SK-N-SH (cell line): ENCODE results near the gene TCHP. TPM values are rescaled to one million over a fixed set of nuclear protein-coding genes. Genes with fewer than 3 reads are reported as not detected.
A peak's percentile ranks its signal among the peaks of the same experiment; 100 is the strongest.

Experiments used
- CTCF ChIA-PET: fragments of 300-600, 350-600 bp; formaldehyde crosslinking; extraction: SDS; loops from one replicate; lab custom pipeline; 2021; lab: Yijun Ruan, JAX
- POLR2A ChIA-PET: fragments of 350-600 bp; sonication (Branson Sonifier 250); formaldehyde crosslinking; extraction: SDS; loops from one replicate; lab custom pipeline; 2020; ENCODE audit warnings: antibody characterized with exemption, inconsistent platforms; lab: Yijun Ruan, JAX
- DNase-seq: peaks from one replicate; pipeline ENCODE4 v3.0.0; 2012
- H2AFZ ChIP-seq: fragments of 200-600 bp; sonication (generic); 2 replicates; pipeline ENCODE4 v1.8.1; 2016; ENCODE audit warnings: antibody characterized with exemption, mild to moderate bottlenecking, low read depth
- H3F3A ChIP-seq: fragments of 200-600 bp; sonication (generic); replicated peaks from 2 replicates; pipeline ENCODE3; 2016; ENCODE audit warnings: antibody characterized with exemption, mild to moderate bottlenecking; ENCODE audit not compliant: insufficient read depth
- H3K27ac ChIP-seq, 2 experiments: fragments of 200-500 bp in 1 of 2; fragments of 200-600 bp in 1 of 2; sonication (Bioruptor generic) in 1 of 2; sonication (generic), shearing (Covaris generic) in 1 of 2; 2 replicates each; pipeline versions ENCODE4 v1.5.1 to v1.6.1; 2014 to 2016; ENCODE audit warnings: low read depth in 2 of 2, inconsistent platforms in 1 of 2, low read length in 1 of 2, mild to moderate bottlenecking in 1 of 2, mixed read lengths in 1 of 2
- H3K27me3 ChIP-seq: fragments of 200-600 bp; sonication (generic), shearing (Covaris generic); 2 replicates; pipeline ENCODE4 v1.6.1; 2016; ENCODE audit warnings: mixed run types; ENCODE audit not compliant: insufficient read depth
- H3K36me3 ChIP-seq, 2 experiments: fragments of 200-500 bp in 1 of 2; fragments of 200-600 bp in 1 of 2; sonication (Bioruptor generic) in 1 of 2; sonication (generic) in 1 of 2; replicated peaks in 1 of 2; 2 replicates each; pipeline versions ENCODE3 to v1.5.1; 2014 to 2016; ENCODE audit warnings: low read length in 1 of 2, mild to moderate bottlenecking in 1 of 2; ENCODE audit not compliant: insufficient read depth in 2 of 2, control insufficient read depth in 1 of 2
- H3K4me1 ChIP-seq, 2 experiments: fragments of 200-500 bp in 1 of 2; fragments of 200-600 bp in 1 of 2; sonication (Bioruptor generic) in 1 of 2; sonication (generic), shearing (Covaris generic) in 1 of 2; 2 replicates each; pipeline versions ENCODE4 v1.5.1 to v1.6.1; 2014 to 2016; ENCODE audit warnings: low read depth in 1 of 2, low read length in 1 of 2, mixed run types in 1 of 2; ENCODE audit not compliant: insufficient read depth in 2 of 2, control insufficient read depth in 1 of 2
- H3K4me2 ChIP-seq: fragments of 200-600 bp; sonication (generic), shearing (Covaris generic); 2 replicates; pipeline ENCODE4 v1.6.1; 2017; ENCODE audit warnings: mixed run types
- H3K4me3 ChIP-seq, 2 experiments: fragments of 200-500 bp in 1 of 2; fragments of 200-600 bp in 1 of 2; sonication (Bioruptor generic) in 1 of 2; sonication (generic), shearing (Covaris generic) in 1 of 2; 2 replicates each; pipeline versions ENCODE4 v1.5.1 to v1.8.1; 2014 to 2016; ENCODE audit warnings: low read depth in 2 of 2, inconsistent platforms in 1 of 2, low read length in 1 of 2, mild to moderate bottlenecking in 1 of 2, mixed read lengths in 1 of 2, moderate library complexity in 1 of 2
- H3K79me2 ChIP-seq: fragments of 200-600 bp; sonication (generic); 2 replicates; pipeline ENCODE4 v1.8.1; 2017; ENCODE audit warnings: mild to moderate bottlenecking; ENCODE audit not compliant: insufficient read depth
- H3K9ac ChIP-seq: fragments of 200-600 bp; sonication (generic); 2 replicates; pipeline ENCODE4 v1.6.1; 2017; ENCODE audit warnings: mixed run types
- H3K9me2 ChIP-seq: fragments of 200-600 bp; sonication (generic); 2 replicates; pipeline ENCODE4 v1.6.1; 2017; ENCODE audit warnings: mixed run types
- H3K9me3 ChIP-seq: fragments of 200-600 bp; sonication (generic); 2 replicates; pipeline ENCODE4 v1.6.1; 2017; ENCODE audit warnings: mixed run types, mild to moderate bottlenecking, moderate library complexity
- H4K20me1 ChIP-seq: fragments of 200-600 bp; sonication (generic); 2 replicates; pipeline ENCODE4 v1.6.1; 2017; ENCODE audit warnings: mild to moderate bottlenecking, mixed run types; ENCODE audit not compliant: insufficient read depth
- CHD2 ChIP-seq: fragments of 150-350 bp; IDR thresholded peaks from 2 replicates; pipeline ENCODE4 v1.6.1; 2018; ENCODE audit warnings: low read length; ENCODE audit not compliant: partially characterized antibody
- EP300 ChIP-seq, 2 experiments: IDR thresholded peaks; 2 replicates each; pipeline versions ENCODE4 v1.4.0 to v1.6.1; 2012; ENCODE audit warnings: borderline replicate concordance in 1 of 2, low read depth in 1 of 2, low read length in 1 of 2
- EZH2phosphoT487 ChIP-seq: fragments of 200-600 bp; sonication (generic); IDR thresholded peaks from 2 replicates; pipeline ENCODE4 v1.6.1; 2017; ENCODE audit warnings: low read depth, mixed run types, mild to moderate bottlenecking, antibody characterized with exemption, moderate library complexity, borderline replicate concordance
- FOXM1 ChIP-seq: IDR thresholded peaks from 2 replicates; pipeline ENCODE4 v1.4.0; 2012; ENCODE audit warnings: low read depth, mild to moderate bottlenecking
- GATA2 ChIP-seq: sonication (generic); formaldehyde crosslinking; IDR thresholded peaks from 2 replicates; pipeline ENCODE4 v1.5.0; 2020; ENCODE audit warnings: mild to moderate bottlenecking, missing genetic modification reagents
- MXI1 ChIP-seq: IDR thresholded peaks from 2 replicates; pipeline ENCODE4 v1.6.1; 2012; ENCODE audit warnings: mild to moderate bottlenecking, low read depth, low read length, improper control_type of control experiment
- NRF1 ChIP-seq: IDR thresholded peaks from 2 replicates; pipeline ENCODE4 v1.6.1; 2012; ENCODE audit warnings: low read depth, mild to moderate bottlenecking, low read length
- PBX3 ChIP-seq: IDR thresholded peaks from 2 replicates; pipeline ENCODE4; 2012
- POLR2AphosphoS5 ChIP-seq: IDR thresholded peaks from 2 replicates; pipeline ENCODE4 v1.6.1; 2012; ENCODE audit warnings: low read depth, low read length
- RAD21 ChIP-seq: IDR thresholded peaks from 2 replicates; pipeline ENCODE4 v1.6.1; 2012; ENCODE audit warnings: mild to moderate bottlenecking, low read length
- RFX5 ChIP-seq: IDR thresholded peaks from 2 replicates; pipeline ENCODE4 v1.6.1; 2012; ENCODE audit warnings: mild to moderate bottlenecking, improper control_type of control experiment, low read length
- SIN3A ChIP-seq: IDR thresholded peaks from 2 replicates; pipeline ENCODE4 v1.6.1; 2012; ENCODE audit warnings: low read depth, mild to moderate bottlenecking, low read length, moderate library complexity, borderline replicate concordance
- TAF1 ChIP-seq: IDR thresholded peaks from 2 replicates; pipeline ENCODE4 v1.6.1; 2012; ENCODE audit warnings: low read depth, mild to moderate bottlenecking, low read length, moderate library complexity, borderline replicate concordance
- TEAD4 ChIP-seq: IDR thresholded peaks from 2 replicates; pipeline ENCODE4 v1.4.0; 2012; ENCODE audit warnings: mild to moderate bottlenecking, borderline replicate concordance; ENCODE audit not compliant: insufficient read depth
- USF2 ChIP-seq: fragments of 150-350 bp; IDR thresholded peaks from 2 replicates; pipeline ENCODE4 v1.6.1; 2017; ENCODE audit warnings: antibody characterized with exemption, low read length, low read depth, borderline replicate concordance
- ZBTB33 ChIP-seq: IDR thresholded peaks from 2 replicates; pipeline ENCODE4 v1.4.0; 2012; ENCODE audit warnings: low read depth, borderline replicate concordance
- WGBS: methylation state at CpG from one replicate; pipeline ENCODE4 v1.1.6; 2017; ENCODE audit warnings: low lambda C conversion rate; 5-methylcytosine and 5-hydroxymethylcytosine counted together
- polyA plus RNA-seq, 3 experiments: library from polyadenylated mRNA; depleted of rRNA; stranded (reverse); fragments of >200 nt; gene quantifications; 2 replicates each; pipeline ENCODE4 v1.2.3, GENCODE V29; 2012

TCHP gene
- polyA plus RNA-seq, 1 of the 3 experiments (the other 2 are of a cell fraction): 37.3 TPM

GRCh38 chr12:109878247-109878625 lies 21.8 kb upstream of the TCHP start:
- TF ChIP-seq TAF1: no peak
- TF ChIP-seq GATA2 (CRISPR knock-in tag): no peak
- TF ChIP-seq RFX5: no peak
- TF ChIP-seq RAD21: no peak
- TF ChIP-seq NRF1: no peak
- TF ChIP-seq MXI1: no peak
- TF ChIP-seq FOXM1: no peak
- no peak for TF ChIP-seq EP300 (IDR thresholded peaks at IDR 0.05; ENCODE audit: borderline replicate concordance in 1 of 2, low read depth in 1 of 2, low read length in 1 of 2)
- no peak for TF ChIP-seq PBX3
- TF ChIP-seq ZBTB33: no peak
- TF ChIP-seq USF2: no peak
- no peak for TF ChIP-seq SIN3A
- TF ChIP-seq EZH2phosphoT487: no peak
- TF ChIP-seq POLR2AphosphoS5: no peak
- no peak for TF ChIP-seq TEAD4
- TF ChIP-seq CHD2: no peak
- TF ChIP-seq, all 33 proteins: peak for 0
- no peak for DNase-seq
- H4K20me1 ChIP-seq: no peaks in the 10 kb centered on the region; the same call in 1 of the 2 replicates
- H3K4me2 ChIP-seq: peak overlapping the region; percentile 92
- WGBS: 84% methylated on average over 3 of the region's 3 CpGs
- H3K9ac ChIP-seq: no peak overlapping the region
- H2AFZ ChIP-seq: no peak overlapping the region
- no peak overlapping the region for H3K4me3 ChIP-seq
- H3K36me3 ChIP-seq: no peaks in the 10 kb centered on the region
- H3K27ac ChIP-seq: no peak overlapping the region
- CTCF ChIA-PET: interaction anchor here (1.1 to 3.9 kb wide), 4 partner anchors 25 to 445 kb away, joined by 3 to 26 read pairs (median 3); no protein-coding TSS in a partner anchor
- H3K27me3 ChIP-seq: no peaks in the 10 kb centered on the region
- peaks cover 58% of the 10 kb centered on the region for H3K79me2 ChIP-seq
- H3K9me2 ChIP-seq: no peaks in the 10 kb centered on the region
- H3F3A ChIP-seq: no peaks in the 10 kb centered on the region
- H3K9me3 ChIP-seq: no peaks in the 10 kb centered on the region
- peaks cover 0 to 19% of the 10 kb centered on the region in 2 experiments; a peak in 1 of 4 replicates for H3K4me1 ChIP-seq
- POLR2A ChIA-PET: no interaction called here
